Endothelial cell of umbilical vein (primary cell): ENCODE results near the gene GRID2IP. TPM values are rescaled to one million over a fixed set of nuclear protein-coding genes. Genes with fewer than 3 reads are reported as not detected.
A peak's percentile ranks its signal among the peaks of the same experiment; 100 is the strongest.
"Not testable (repeated sequence)": the region's sequence is repeated elsewhere in the genome, so short reads cannot be mapped to it uniquely, and the experiment has no call there.

ENCODE experiments used
- BruUV-seq: library from RNA; stranded (reverse); fragments of 400-500 nt; replicated peaks from 2 replicates; lab custom pipeline; 2021; lab: Mats Ljungman, UMichigan
- CTCF ChIA-PET: fragments of 300-600, 350-600 bp; sonication (Branson Sonifier 250); formaldehyde crosslinking; loops from one replicate; lab custom pipeline; 2021; ENCODE audit warnings: antibody characterized with exemption, inconsistent platforms; lab: Charles Lee
- POLR2A ChIA-PET: fragments of 300-600, 350-600 bp; sonication (Branson Sonifier 250); formaldehyde crosslinking; loops from one replicate; lab custom pipeline; 2021; ENCODE audit warnings: antibody characterized with exemption, inconsistent platforms; lab: Charles Lee
- DNase-seq: peaks from one replicate; pipeline ENCODE4 v3.0.0-alpha.2; 2011; ENCODE audit warnings: low read depth, low spot score
- FAIRE-seq: peaks from 2 replicates; lab custom pipeline; 2011; peaks lifted over from hg19 to GRCh38; lab: Jason Lieb, UNC
- H2AFZ ChIP-seq: 2 replicates; pipeline ENCODE4 v1.6.0; 2012; ENCODE audit warnings: low read depth, low read length, control low read depth, inconsistent platforms
- H3K27ac ChIP-seq: 2 replicates; pipeline ENCODE4 v1.5.1; 2011; ENCODE audit warnings: low read depth, mild to moderate bottlenecking, control low read depth, low read length, moderate library complexity; ENCODE audit not compliant: insufficient read depth
- H3K27me3 ChIP-seq, 2 experiments: 2 replicates each; pipeline versions ENCODE4 v1.6.0 to v1.6.1; 2011; ENCODE audit warnings: low read length in 2 of 2, mixed read lengths in 1 of 2; ENCODE audit not compliant: control insufficient read depth in 2 of 2, insufficient read depth in 2 of 2
- H3K36me3 ChIP-seq, 2 experiments: 2 replicates in 1 of 2; 3 replicates in 1 of 2; pipeline ENCODE4 v1.5.1; 2011; ENCODE audit warnings: low read length in 2 of 2, mild to moderate bottlenecking in 1 of 2, moderate library complexity in 1 of 2; ENCODE audit not compliant: control insufficient read depth in 2 of 2, insufficient read depth in 2 of 2; ENCODE audit errors: extremely low read depth in 1 of 2
- H3K4me1 ChIP-seq: 3 replicates; pipeline ENCODE4 v1.5.1; 2011; ENCODE audit warnings: mild to moderate bottlenecking, low read length; ENCODE audit not compliant: control insufficient read depth, insufficient read depth; ENCODE audit errors: extremely low read depth
- H3K4me2 ChIP-seq: 2 replicates; pipeline ENCODE4 v1.6.1; 2011; ENCODE audit warnings: low read length, control low read depth, mixed read lengths; ENCODE audit not compliant: insufficient read depth
- H3K4me3 ChIP-seq, 3 experiments: fragments of 200-600 bp in 1 of 3; sonication (generic), shearing (Covaris generic) in 1 of 3; replicated peaks in 1 of 3; 2 replicates each; pipeline ENCODE4 v1.5.1; 2011 to 2016; ENCODE audit warnings: control low read depth in 3 of 3, low read length in 3 of 3, mild to moderate bottlenecking in 2 of 3, inconsistent platforms in 1 of 3, low read depth in 1 of 3, moderate library complexity in 1 of 3; ENCODE audit not compliant: insufficient read depth in 1 of 3
- H3K79me2 ChIP-seq: 2 replicates; pipeline ENCODE4 v1.6.0; 2012; ENCODE audit warnings: low read length, inconsistent platforms; ENCODE audit not compliant: control insufficient read depth, insufficient read depth
- H3K9ac ChIP-seq: replicated peaks from 2 replicates; pipeline ENCODE3; 2011; ENCODE audit warnings: low read length, control low read depth; ENCODE audit not compliant: insufficient read depth; ENCODE audit errors: extremely low read depth
- H3K9me1 ChIP-seq: replicated peaks from 3 replicates; pipeline ENCODE4 v1.6.0; 2011; ENCODE audit warnings: mild to moderate bottlenecking, low read length; ENCODE audit not compliant: control insufficient read depth, insufficient read depth; ENCODE audit errors: extremely low read depth
- H3K9me3 ChIP-seq: replicated peaks from 2 replicates; pipeline ENCODE4 v1.5.1; 2012; ENCODE audit warnings: low read length, inconsistent platforms; ENCODE audit not compliant: control insufficient read depth, insufficient read depth
- H4K20me1 ChIP-seq: replicated peaks from 2 replicates; pipeline ENCODE3; 2011; ENCODE audit warnings: mild to moderate bottlenecking, low read length; ENCODE audit not compliant: control insufficient read depth, insufficient read depth; ENCODE audit errors: extremely low read depth
- EZH2 ChIP-seq: IDR thresholded peaks from 2 replicates; pipeline ENCODE4 v1.6.1; 2012; ENCODE audit warnings: borderline replicate concordance, low read depth, mild to moderate bottlenecking, moderate library complexity, low read length, inconsistent platforms; ENCODE audit not compliant: severe bottlenecking
- FOS ChIP-seq: IDR thresholded peaks from 2 replicates; pipeline ENCODE4 v1.6.1; 2011; ENCODE audit warnings: mild to moderate bottlenecking, low read length, moderate library complexity, borderline replicate concordance; ENCODE audit not compliant: insufficient read depth
- GATA2 ChIP-seq: IDR thresholded peaks from 2 replicates; pipeline ENCODE4 v1.7.0; 2011; ENCODE audit warnings: low read depth, mild to moderate bottlenecking, moderate library complexity, mixed read lengths, low read length; ENCODE audit not compliant: insufficient read length, insufficient read depth
- JUN ChIP-seq: IDR thresholded peaks from 2 replicates; pipeline ENCODE4 v1.6.1; 2011; ENCODE audit warnings: borderline replicate concordance, low read depth; ENCODE audit not compliant: insufficient read length, insufficient read depth
- MYC ChIP-seq: IDR thresholded peaks from one replicate; pipeline ENCODE4 v1.6.1; 2011; ENCODE audit warnings: mild to moderate bottlenecking, low read depth, low read length
- POLR2A ChIP-seq: IDR thresholded peaks from 2 replicates; pipeline ENCODE4 v1.6.1; 2012; ENCODE audit warnings: low read depth, mild to moderate bottlenecking, control low read depth, low read length
- POLR2AphosphoS5 ChIP-seq: IDR thresholded peaks from 2 replicates; pipeline ENCODE4 v1.6.1; 2012; ENCODE audit warnings: low read depth, mild to moderate bottlenecking, control low read depth, low read length, moderate library complexity; ENCODE audit not compliant: insufficient read depth
- dilution Hi-C: fragments of 300-500 bp; cut with MboI; formaldehyde crosslinking; loops from one replicate; pipeline ENCODE4 v1.15.0; 2019; ENCODE audit warnings: low sequenced_read_pairs; ENCODE audit not compliant: extremely low pct_ligation_motif_present
- intact Hi-C: fragments of 100-400 bp; cut with micrococcal nuclease; formaldehyde crosslinking; loops from one replicate; pipeline ENCODE4 v1.10.0; 2022
- polyA plus RNA-seq, 4 experiments: library from polyadenylated mRNA; depleted of rRNA in 3 of 4; stranded (reverse) in 3 of 4; unstranded in 1 of 4; fragments of >200 nt; gene quantifications; 2 replicates each; pipeline versions ENCODE4 v1.2.1 to v1.2.3, GENCODE V29; 2011 to 2012; ENCODE audit warnings: missing spikeins in 1 of 4
- total RNA-seq: library from RNA; stranded (reverse); gene quantifications from 2 replicates; pipeline ENCODE4 v1.2.3, GENCODE V29; 2021
- TF ChIP-seq, protein P1 (sequence below), 2 donors: IDR thresholded peaks; 1 replicate in 1 of 2; 2 replicates in 1 of 2; pipeline ENCODE4 v1.5.1; 2011; ENCODE audit warnings: low read length in 2 of 2, mild to moderate bottlenecking in 2 of 2, moderate library complexity in 2 of 2, control low read depth in 1 of 2, inconsistent platforms in 1 of 2, low read depth in 1 of 2; ENCODE audit not compliant: insufficient read depth in 1 of 2; ENCODE audit errors: extremely low read depth in 1 of 2
- TF ChIP-seq, protein P2 (sequence below): IDR thresholded peaks from 2 replicates; pipeline ENCODE4 v1.6.1; 2011; ENCODE audit not compliant: insufficient read depth, insufficient read length

The GRID2IP gene
- total and polyA plus RNA-seq, 2 donors (not counting 3 experiments of a cell fraction or from before 2014, with no cell fraction given) = not detected

DNA sequence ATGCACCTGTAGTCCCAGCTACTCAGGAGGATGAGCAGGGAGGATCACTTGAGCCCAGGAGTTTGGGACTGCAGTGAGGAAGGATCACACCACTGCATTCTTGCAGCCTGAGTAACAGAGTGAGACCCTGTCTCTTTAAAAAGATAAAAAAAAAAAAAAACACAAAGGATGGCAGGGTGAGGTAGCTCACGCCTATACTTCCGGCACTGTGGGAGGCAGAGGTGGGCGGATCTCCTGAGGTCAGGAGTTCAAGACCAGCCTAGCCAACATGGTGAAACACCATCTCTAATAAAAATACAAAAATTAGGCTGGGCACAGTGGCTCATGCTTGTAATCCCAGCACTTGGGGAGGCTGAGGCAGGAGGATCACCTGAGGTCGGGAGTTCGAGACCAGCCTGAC, 87.7 kb downstream of the GRID2IP start:
- H3K9me3 ChIP-seq, H3K27me3 ChIP-seq, H3K4me3 ChIP-seq, H3K9me1 ChIP-seq, POLR2A ChIA-PET, FAIRE-seq, H3K9ac ChIP-seq, H3K4me1 ChIP-seq, H4K20me1 ChIP-seq, intact Hi-C loops, DNase-seq, H2AFZ ChIP-seq, H3K27ac ChIP-seq, dilution Hi-C loops, H3K79me2 ChIP-seq, H3K4me2 ChIP-seq, BruUV-seq: not testable (repeated sequence)
- H3K36me3 ChIP-seq = peaks cover 25 to 35% of the 10 kb centered on the region in 2 experiments
- CTCF ChIA-PET = interaction anchor here (2.5 kb wide), 1 partner anchor 10 kb away, joined by 8 read pairs; no protein-coding TSS in a partner anchor

GRCh38 chr7:6461946-6462550, 89.2 kb downstream of the GRID2IP start:
- CTCF ChIA-PET = interaction anchor here (2.5 kb wide), 1 partner anchor 8 kb away, joined by 8 read pairs; no protein-coding TSS in a partner anchor
- POLR2A ChIA-PET = no interaction called here
- intact Hi-C loops (no loop called here), dilution Hi-C loops (no loop called here)
- no peaks in the 10 kb centered on the region for H3K9me1 ChIP-seq
- no peak overlapping the region for H3K9ac ChIP-seq
- H3K4me1 ChIP-seq = no peaks in the 10 kb centered on the region
- no peak overlapping the region for H2AFZ ChIP-seq
- no peaks in the 10 kb centered on the region for H3K9me3 ChIP-seq
- FAIRE-seq = no peak
- H4K20me1 ChIP-seq = no peaks in the 10 kb centered on the region
- H3K79me2 ChIP-seq = no peaks in the 10 kb centered on the region
- H3K36me3 ChIP-seq = peaks cover 20 to 29% of the 10 kb centered on the region in 2 experiments
- H3K4me2 ChIP-seq = no peak overlapping the region
- TF ChIP-seq GATA2 = no peak
- TF ChIP-seq, protein P1, sequence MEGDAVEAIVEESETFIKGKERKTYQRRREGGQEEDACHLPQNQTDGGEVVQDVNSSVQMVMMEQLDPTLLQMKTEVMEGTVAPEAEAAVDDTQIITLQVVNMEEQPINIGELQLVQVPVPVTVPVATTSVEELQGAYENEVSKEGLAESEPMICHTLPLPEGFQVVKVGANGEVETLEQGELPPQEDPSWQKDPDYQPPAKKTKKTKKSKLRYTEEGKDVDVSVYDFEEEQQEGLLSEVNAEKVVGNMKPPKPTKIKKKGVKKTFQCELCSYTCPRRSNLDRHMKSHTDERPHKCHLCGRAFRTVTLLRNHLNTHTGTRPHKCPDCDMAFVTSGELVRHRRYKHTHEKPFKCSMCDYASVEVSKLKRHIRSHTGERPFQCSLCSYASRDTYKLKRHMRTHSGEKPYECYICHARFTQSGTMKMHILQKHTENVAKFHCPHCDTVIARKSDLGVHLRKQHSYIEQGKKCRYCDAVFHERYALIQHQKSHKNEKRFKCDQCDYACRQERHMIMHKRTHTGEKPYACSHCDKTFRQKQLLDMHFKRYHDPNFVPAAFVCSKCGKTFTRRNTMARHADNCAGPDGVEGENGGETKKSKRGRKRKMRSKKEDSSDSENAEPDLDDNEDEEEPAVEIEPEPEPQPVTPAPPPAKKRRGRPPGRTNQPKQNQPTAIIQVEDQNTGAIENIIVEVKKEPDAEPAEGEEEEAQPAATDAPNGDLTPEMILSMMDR (IDR thresholded peaks at IDR 0.05; ENCODE audit: extremely low read depth in 1 of 2, insufficient read depth in 1 of 2, low read depth in 1 of 2, low read length in 2 of 2) = no peak
- TF ChIP-seq EZH2 = no peak
- TF ChIP-seq MYC = no peak
- TF ChIP-seq JUN = no peak
- TF ChIP-seq, protein P2, sequence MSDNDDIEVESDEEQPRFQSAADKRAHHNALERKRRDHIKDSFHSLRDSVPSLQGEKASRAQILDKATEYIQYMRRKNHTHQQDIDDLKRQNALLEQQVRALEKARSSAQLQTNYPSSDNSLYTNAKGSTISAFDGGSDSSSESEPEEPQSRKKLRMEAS = no peak
- TF ChIP-seq POLR2A = no peak
- TF ChIP-seq POLR2AphosphoS5 = no peak
- TF ChIP-seq FOS = no peak
- H3K4me3 ChIP-seq = no peak overlapping the region
- no peak for DNase-seq
- BruUV-seq = TSS peak; percentile 46
- no peaks in the 10 kb centered on the region for H3K27me3 ChIP-seq
- H3K27ac ChIP-seq = no peak overlapping the region
